Measurements from ENCODE around the gene SRSF3.

DNA sequence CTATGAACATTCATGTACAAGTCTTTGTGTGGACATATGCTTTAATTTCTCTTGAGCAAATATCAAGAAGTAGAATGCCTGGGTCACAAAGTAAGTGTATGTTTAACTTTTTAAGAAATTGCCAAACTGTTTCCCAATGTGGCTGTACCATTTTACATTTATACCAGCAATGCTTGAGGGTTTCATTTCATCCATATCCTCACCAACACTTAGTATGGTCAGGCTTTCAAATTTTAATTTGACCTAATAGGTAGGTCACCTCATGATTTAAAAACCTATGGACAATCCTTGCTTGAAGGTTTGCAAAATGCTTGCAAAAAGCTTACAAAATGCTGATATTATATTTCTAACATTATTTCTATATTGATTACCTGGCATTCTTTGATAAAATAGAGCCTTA, 19.5 kb upstream of the SRSF3 start:
- TF ChIP-seq PRDM1 (tag by site-specific recombination; IDR thresholded peaks at IDR 0.05) (no peak), ZNF843 (tag by site-specific recombination; IDR thresholded peaks at IDR 0.05) (no peak), KLF8 (tag by site-specific recombination; IDR thresholded peaks at IDR 0.05) (no peak), REPIN1 (tag by site-specific recombination; IDR thresholded peaks at IDR 0.05; ENCODE audit: low read depth) (no peak), ZBTB7A (tag by site-specific recombination; IDR thresholded peaks at IDR 0.05; ENCODE audit: low read depth) (no peak), ZSCAN23 (tag by site-specific recombination; IDR thresholded peaks at IDR 0.05) (no peak), CTCF (tag by site-specific recombination; IDR thresholded peaks at IDR 0.05) (no peak), ZNF24 (tag by site-specific recombination; IDR thresholded peaks at IDR 0.05) (no peak), ZNF747 (tag by site-specific recombination; IDR thresholded peaks at IDR 0.05) (no peak), REST (tag by site-specific recombination; IDR thresholded peaks at IDR 0.05) (no peak), YY1 (tag by site-specific recombination; IDR thresholded peaks at IDR 0.05) (no peak), KLF16 (tag by site-specific recombination; IDR thresholded peaks at IDR 0.05) (no peak)
